HCT116 (cell line): ENCODE results near the gene MCRIP1. TPM values are rescaled to one million over a fixed set of nuclear protein-coding genes. Genes with fewer than 3 reads are reported as not detected.

Experiments used
- ATAC-seq: fragments of 200-7000 bp; cut with Tn5 transposase; 2 replicates; pipeline ENCODE4 v1.9.1; 2020; ENCODE audit warnings: mild to moderate bottlenecking, moderate library complexity
- BruUV-seq: library from RNA; stranded (reverse); fragments of 400-500 nt; replicated peaks from 2 replicates; lab custom pipeline; 2021; lab: Mats Ljungman, UMichigan
- CTCF ChIA-PET: fragments of 300-600 bp; sonication (Branson Sonifier 250); formaldehyde crosslinking; loops from one replicate; lab custom pipeline; 2021; ENCODE audit warnings: antibody characterized with exemption; lab: Charles Lee
- POLR2A ChIA-PET: fragments of 300-600, 350-600 bp; sonication (Branson Sonifier 250); formaldehyde crosslinking; loops from one replicate; lab custom pipeline; 2021; ENCODE audit warnings: antibody characterized with exemption; lab: Charles Lee
- RAD21 ChIA-PET, 2 experiments: fragments of 300-600 bp; sonication (Branson Sonifier 250); formaldehyde crosslinking; loops; one replicate each; lab custom pipeline; 2023; ENCODE audit warnings: low total read pairs in 2 of 2; ENCODE audit not compliant: uncharacterized antibody in 2 of 2, unreplicated experiment in 2 of 2, low non-redundant PET in 1 of 2; lab: Charles Lee
- DNase-seq: peaks from one replicate; pipeline ENCODE4 v3.0.0-alpha.2; 2010; ENCODE audit warnings: low read depth, low spot score
- H2AFZ ChIP-seq: fragments of 200-600 bp; shearing (Covaris generic), sonication (generic); 2 replicates; pipeline ENCODE4 v1.6.1; 2017; ENCODE audit warnings: low read depth, mixed run types, mixed read lengths, antibody characterized with exemption, low read length; ENCODE audit not compliant: poor library complexity, severe bottlenecking
- H3K27ac ChIP-seq: 2 replicates; pipeline ENCODE4 v1.5.1; 2012; ENCODE audit warnings: low read depth, low read length
- H3K27me3 ChIP-seq: fragments of 200-600 bp; sonication (generic); 2 replicates; pipeline ENCODE4 v1.6.1; 2016; ENCODE audit warnings: mixed run types, low read length, mixed read lengths; ENCODE audit not compliant: insufficient read depth
- H3K36me3 ChIP-seq, 2 experiments: fragments of 200-500 bp in 1 of 2; fragments of 200-600 bp in 1 of 2; sonication (Bioruptor generic) in 1 of 2; sonication (generic) in 1 of 2; 2 replicates each; pipeline versions ENCODE4 v1.5.1 to v1.6.1; 2014 to 2016; ENCODE audit warnings: low read length in 2 of 2, inconsistent platforms in 1 of 2, mixed read lengths in 1 of 2, mixed run types in 1 of 2; ENCODE audit not compliant: insufficient read depth in 2 of 2, control insufficient read depth in 1 of 2
- H3K4me1 ChIP-seq, 2 experiments: fragments of 200-600 bp in 1 of 2; sonication (generic) in 1 of 2; 2 replicates each; pipeline versions ENCODE4 v1.5.1 to v1.6.1; 2012 to 2017; ENCODE audit warnings: low read length in 2 of 2, inconsistent platforms in 1 of 2, mild to moderate bottlenecking in 1 of 2, mixed read lengths in 1 of 2, mixed run types in 1 of 2, moderate library complexity in 1 of 2; ENCODE audit not compliant: insufficient read depth in 2 of 2, control insufficient read depth in 1 of 2
- H3K4me2 ChIP-seq: fragments of 200-600 bp; sonication (generic); 2 replicates; pipeline ENCODE4 v1.6.1; 2017; ENCODE audit warnings: mixed run types, low read length, mixed read lengths
- H3K4me3 ChIP-seq, 2 experiments: fragments of 200-600 bp in 1 of 2; sonication (generic) in 1 of 2; replicated peaks in 1 of 2; 2 replicates each; pipeline ENCODE4 v1.5.1; 2011 to 2016; ENCODE audit warnings: low read length in 2 of 2, control low read depth in 1 of 2, low read depth in 1 of 2, mild to moderate bottlenecking in 1 of 2, mixed read lengths in 1 of 2, mixed run types in 1 of 2
- H3K79me2 ChIP-seq: fragments of 200-600 bp; sonication (generic); 2 replicates; pipeline ENCODE4 v1.6.1; 2017; ENCODE audit warnings: mild to moderate bottlenecking, mixed run types, low read length, moderate library complexity, mixed read lengths; ENCODE audit not compliant: insufficient read depth
- H3K9ac ChIP-seq: fragments of 200-600 bp; sonication (generic); 2 replicates; pipeline ENCODE4 v1.6.1; 2016; ENCODE audit warnings: low read length, mixed read lengths
- H3K9me2 ChIP-seq: fragments of 200-600 bp; sonication (generic), shearing (Covaris generic); 2 replicates; pipeline ENCODE4 v1.6.1; 2017; ENCODE audit warnings: mixed run types, mild to moderate bottlenecking, moderate library complexity; ENCODE audit not compliant: insufficient read depth
- H3K9me3 ChIP-seq, 2 experiments: fragments of 200-500 bp in 1 of 2; fragments of 200-600 bp in 1 of 2; sonication (Bioruptor generic) in 1 of 2; sonication (generic) in 1 of 2; 2 replicates each; pipeline ENCODE4 v1.6.1; 2014 to 2017; ENCODE audit warnings: low read length in 2 of 2, mixed read lengths in 2 of 2, inconsistent platforms in 1 of 2, low read depth in 1 of 2, mild to moderate bottlenecking in 1 of 2, mixed run types in 1 of 2, moderate library complexity in 1 of 2; ENCODE audit not compliant: control insufficient read depth in 1 of 2, insufficient read depth in 1 of 2
- H4K20me1 ChIP-seq: fragments of 200-600 bp; sonication (generic), shearing (Covaris generic); 2 replicates; pipeline ENCODE4 v1.6.1; 2017; ENCODE audit warnings: mixed run types, mild to moderate bottlenecking, moderate library complexity; ENCODE audit not compliant: insufficient read depth
- POLR2A ChIP-seq: IDR thresholded peaks from 2 replicates; pipeline ENCODE4 v1.7.0; 2011; ENCODE audit warnings: borderline replicate concordance; ENCODE audit not compliant: insufficient read depth, insufficient read length; ENCODE audit errors: extremely low read depth
- TCF7L2 ChIP-seq: IDR thresholded peaks from 2 replicates; pipeline ENCODE4 v1.7.0; 2011; ENCODE audit warnings: borderline replicate concordance, inconsistent platforms; ENCODE audit not compliant: insufficient read depth, insufficient read length; ENCODE audit errors: extremely low read depth
- ZBTB33 ChIP-seq: IDR thresholded peaks from 2 replicates; pipeline ENCODE4 v1.6.1; 2011; ENCODE audit warnings: mild to moderate bottlenecking, low read length, moderate library complexity; ENCODE audit not compliant: insufficient replicate concordance; ENCODE audit errors: extremely low read depth
- ZFX ChIP-seq: fragments of 450-650 bp; IDR thresholded peaks from 2 replicates; pipeline ENCODE4 v1.6.1; 2017
- intact Hi-C: fragments of 100-400 bp; cut with micrococcal nuclease; formaldehyde crosslinking; loops from 2 replicates; pipeline ENCODE4 v1.10.0; 2022
- total RNA-seq: library from RNA; stranded (reverse); gene quantifications from one replicate; pipeline ENCODE4 v1.2.1, GENCODE V29; 2021; ENCODE audit not compliant: unreplicated experiment

MCRIP1 gene
- total RNA-seq, 1 experiment from 2014 or later: 59.2 TPM

- CTCF ChIA-PET: no interaction called here
- H3K9ac ChIP-seq: no peak overlapping the region
- TF ChIP-seq POLR2A: no peak
- TF ChIP-seq ZBTB33: no peak
- intact Hi-C loops: no loop called here
- no peak overlapping the region for H3K4me2 ChIP-seq
- H3K27me3 ChIP-seq: no peaks in the 10 kb centered on the region
- DNase-seq (no peak), ATAC-seq (no peak)
- POLR2A ChIA-PET: interaction anchor here (1.2 kb wide), 1 partner anchor 59 kb away, joined by 3 read pairs; no protein-coding TSS in a partner anchor
- H3K4me1 ChIP-seq: peaks cover 3 to 16% of the 10 kb centered on the region in 2 experiments; a peak in 2 of 4 replicates
- no peaks in the 10 kb centered on the region for H3K79me2 ChIP-seq
- H3K9me2 ChIP-seq: no peaks in the 10 kb centered on the region
- RAD21 ChIA-PET: no interaction called here
- H4K20me1 ChIP-seq: no peaks in the 10 kb centered on the region
- H3K9me3 ChIP-seq: no peaks in the 10 kb centered on the region
- no peak overlapping the region for H2AFZ ChIP-seq
- BruUV-seq: no TSS peak
- H3K27ac ChIP-seq: no peak overlapping the region
- no peaks in the 10 kb centered on the region for H3K36me3 ChIP-seq
- no peak overlapping the region for H3K4me3 ChIP-seq
Observed at GRCh38 chr17:81813861-81814683, 19.0 kb downstream of the MCRIP1 start.

GRCh38 chr17:81813371-81813684 is 19.8 kb downstream of the MCRIP1 start:
- ChIA-PET POLR2A (interaction anchor here (1.2 kb wide), 1 partner anchor 59 kb away, joined by 3 read pairs; no protein-coding TSS in a partner anchor), RAD21 (no interaction called here), CTCF (no interaction called here)
- H3K27me3 ChIP-seq: peaks cover 3% of the 10 kb centered on the region; the same call in 1 of the 2 replicates
- DNase-seq (no peak), ATAC-seq (no peak)
- intact Hi-C loops: no loop called here
- H3K4me1 ChIP-seq: peaks cover 3 to 16% of the 10 kb centered on the region in 2 experiments; a peak in 2 of 4 replicates
- no peaks in the 10 kb centered on the region for H3K9me2 ChIP-seq
- H3K36me3 ChIP-seq: no peaks in the 10 kb centered on the region
- no peaks in the 10 kb centered on the region for H3K79me2 ChIP-seq
- H3K9ac ChIP-seq: no peak overlapping the region
- BruUV-seq: no TSS peak
- no peak overlapping the region for H3K4me2 ChIP-seq
- H2AFZ ChIP-seq: no peak overlapping the region
- H3K4me3 ChIP-seq: no peak overlapping the region
- H3K27ac ChIP-seq: no peak overlapping the region
- H3K9me3 ChIP-seq: no peaks in the 10 kb centered on the region
- TF ChIP-seq TCF7L2 (no peak), ZFX (no peak)
- no peaks in the 10 kb centered on the region for H4K20me1 ChIP-seq
